ENCODE results near the gene TYMP. TPM values are rescaled to one million over a fixed set of nuclear protein-coding genes. Genes with fewer than 3 reads are reported as not detected.
A peak's percentile ranks its signal among the peaks of the same experiment; 100 is the strongest.

TYMP gene
- total RNA-seq, 4 donors from 2014 or later: 27.4 to 79.2 (median 35.9) TPM

GRCh38 chr22:50523806-50524675 lies 5.8 kb downstream of the TYMP start:
- Histone ChIP-seq H3K4me3 (peak overlapping the region; percentile 64 to 75 (median 68)), H3K9me3 (no peaks in the 10 kb centered on the region), H3K27ac (replicated peaks in 1 of 4) (no peak overlapping the region), H3K36me3 (peaks cover 25 to 52% (median 50%) of the 10 kb centered on the region in 4 donors), H3K27me3 (peaks cover 0 to under 1% (median 0%) of the 10 kb centered on the region in 4 donors), H3K4me1 (peaks cover 21 to 47% (median 38%) of the 10 kb centered on the region in 4 donors)
- no peak for DNase-seq (ENCODE audit: extremely low spot score)
- intact Hi-C loops (cut with DNase I): loop anchor here (2.0 kb wide), 1 partner anchor 15 kb away; the partner anchor contains the start of gene NCAPH2
- WGBS: 80% methylated on average over 18 of the region's 25 CpGs
- TF ChIP-seq EP300 (IDR thresholded peaks at IDR 0.05) (no peak), POLR2AphosphoS5 (IDR thresholded peaks at IDR 0.05) (no peak), CTCF (IDR thresholded peaks at IDR 0.05) (no peak), POLR2A (IDR thresholded peaks at IDR 0.05; ENCODE audit: low read depth) (no peak)

- Histone ChIP-seq H3K4me1 (peaks cover 21 to 44% (median 32%) of the 10 kb centered on the region in 4 donors), H3K27ac (replicated peaks in 1 of 4) (no peak overlapping the region), H3K36me3 (peaks cover 30 to 58% (median 56%) of the 10 kb centered on the region in 4 donors), H3K27me3 (no peaks in the 10 kb centered on the region), H3K9me3 (no peaks in the 10 kb centered on the region), H3K4me3 (no peak overlapping the region)
- intact Hi-C loops (cut with DNase I): no loop called here
- DNase-seq (ENCODE audit: extremely low spot score): no peak
- TF ChIP-seq EP300 (IDR thresholded peaks at IDR 0.05) (no peak), POLR2AphosphoS5 (IDR thresholded peaks at IDR 0.05) (no peak), POLR2A (IDR thresholded peaks at IDR 0.05; ENCODE audit: low read depth) (no peak), CTCF (IDR thresholded peaks at IDR 0.05) (no peak)
- 93% methylated on average over 14 of the region's 16 CpGs for WGBS
These were observed 6.4 kb downstream of the TYMP start for GRCh38 chr22:50523458-50523805.

GRCh38 chr22:50522806-50523438 lies 6.9 kb downstream of the TYMP start:
- H3K27me3 ChIP-seq: no peaks in the 10 kb centered on the region
- DNase-seq (ENCODE audit: extremely low spot score): no peak
- TF ChIP-seq POLR2AphosphoS5 (IDR thresholded peaks at IDR 0.05): no peak
- TF ChIP-seq POLR2A (IDR thresholded peaks at IDR 0.05; ENCODE audit: low read depth): no peak
- TF ChIP-seq CTCF (IDR thresholded peaks at IDR 0.05): no peak
- no peak for TF ChIP-seq EP300 (IDR thresholded peaks at IDR 0.05)
- no peak overlapping the region for H3K27ac ChIP-seq (replicated peaks in 1 of 4)
- peaks cover 30 to 63% (median 61%) of the 10 kb centered on the region in 4 donors for H3K36me3 ChIP-seq
- no peaks in the 10 kb centered on the region for H3K9me3 ChIP-seq
- 92% methylated on average over 11 of the region's 22 CpGs for WGBS
- intact Hi-C loops (cut with DNase I): no loop called here
- H3K4me3 ChIP-seq: no peak overlapping the region
- H3K4me1 ChIP-seq: peaks cover 21 to 41% (median 32%) of the 10 kb centered on the region in 4 donors

- H3K9me3 ChIP-seq: no peaks in the 10 kb centered on the region
- no peak overlapping the region for H3K27ac ChIP-seq (replicated peaks in 1 of 4)
- 92% methylated on average over 8 of the region's 15 CpGs for WGBS
- peaks cover 20 to 36% (median 31%) of the 10 kb centered on the region in 4 donors for H3K4me1 ChIP-seq
- H3K36me3 ChIP-seq: peaks cover 37 to 69% (median 67%) of the 10 kb centered on the region in 4 donors
- intact Hi-C loops (cut with DNase I): no loop called here
- TF ChIP-seq POLR2AphosphoS5 (IDR thresholded peaks at IDR 0.05) (no peak), CTCF (IDR thresholded peaks at IDR 0.05) (no peak), POLR2A (IDR thresholded peaks at IDR 0.05; ENCODE audit: low read depth) (no peak), EP300 (IDR thresholded peaks at IDR 0.05) (no peak)
- DNase-seq (ENCODE audit: extremely low spot score): no peak
- H3K27me3 ChIP-seq: no peaks in the 10 kb centered on the region
- H3K4me3 ChIP-seq: no peak overlapping the region
These were observed 7.5 kb downstream of the TYMP start for GRCh38 chr22:50522208-50522805.
